Adrenal gland (tissue), 5 donors: ENCODE results near the gene EMC1.

Experiments
- POLR2A ChIP-seq, 2 donors: fragments of 450-650 bp; IDR thresholded peaks; one replicate each; pipeline ENCODE4 v1.6.1; 2017; ENCODE audit warnings: antibody characterized with exemption in 2 of 2, mild to moderate bottlenecking in 2 of 2, moderate library complexity in 1 of 2
- TF ChIP-seq, protein P1 (sequence below), 6 experiments: fragments of 450-650 bp in 4 of 6; fragments of 200-600 bp in 2 of 6; sonication (generic) in 1 of 6; IDR thresholded peaks; 1 replicate in 5 of 6; 2 replicates in 1 of 6; pipeline versions ENCODE4 v1.5.1 to v1.8.0; 2016 to 2021; ENCODE audit warnings: antibody characterized with exemption in 6 of 6, mild to moderate bottlenecking in 2 of 6, moderate library complexity in 1 of 6
- donor health status: DM: no; HTN: no; CAD: no.

DNA sequence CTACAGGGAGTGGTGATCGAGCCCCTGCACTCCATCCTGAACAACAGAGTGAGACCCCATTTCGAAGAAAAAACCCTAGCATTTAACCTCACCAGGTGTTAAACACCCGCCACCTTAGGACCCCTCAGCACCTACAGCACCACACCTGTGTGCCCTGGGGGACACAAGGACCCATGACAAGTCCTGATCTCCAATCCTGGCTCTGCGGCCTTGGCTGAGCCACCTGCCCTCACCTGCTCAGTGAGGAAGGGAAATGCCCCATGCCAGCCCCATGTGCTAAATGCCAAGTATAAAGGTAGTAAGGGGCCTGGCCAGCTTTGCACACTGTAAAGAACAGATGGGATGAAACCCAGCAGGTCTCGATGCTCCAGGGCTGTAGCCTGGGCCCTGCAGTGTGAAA lies 11.4 kb upstream of the EMC1 start:
- TF ChIP-seq, protein P1, sequence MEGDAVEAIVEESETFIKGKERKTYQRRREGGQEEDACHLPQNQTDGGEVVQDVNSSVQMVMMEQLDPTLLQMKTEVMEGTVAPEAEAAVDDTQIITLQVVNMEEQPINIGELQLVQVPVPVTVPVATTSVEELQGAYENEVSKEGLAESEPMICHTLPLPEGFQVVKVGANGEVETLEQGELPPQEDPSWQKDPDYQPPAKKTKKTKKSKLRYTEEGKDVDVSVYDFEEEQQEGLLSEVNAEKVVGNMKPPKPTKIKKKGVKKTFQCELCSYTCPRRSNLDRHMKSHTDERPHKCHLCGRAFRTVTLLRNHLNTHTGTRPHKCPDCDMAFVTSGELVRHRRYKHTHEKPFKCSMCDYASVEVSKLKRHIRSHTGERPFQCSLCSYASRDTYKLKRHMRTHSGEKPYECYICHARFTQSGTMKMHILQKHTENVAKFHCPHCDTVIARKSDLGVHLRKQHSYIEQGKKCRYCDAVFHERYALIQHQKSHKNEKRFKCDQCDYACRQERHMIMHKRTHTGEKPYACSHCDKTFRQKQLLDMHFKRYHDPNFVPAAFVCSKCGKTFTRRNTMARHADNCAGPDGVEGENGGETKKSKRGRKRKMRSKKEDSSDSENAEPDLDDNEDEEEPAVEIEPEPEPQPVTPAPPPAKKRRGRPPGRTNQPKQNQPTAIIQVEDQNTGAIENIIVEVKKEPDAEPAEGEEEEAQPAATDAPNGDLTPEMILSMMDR (IDR thresholded peaks at IDR 0.05), result no peak
- no peak for TF ChIP-seq POLR2A (IDR thresholded peaks at IDR 0.05)
